Glomerular endothelial cell (primary cell): ENCODE results near the gene STX16. TPM values are rescaled to one million over a fixed set of nuclear protein-coding genes. Genes with fewer than 3 reads are reported as not detected.

Experiments
- DNase-seq: peaks from one replicate; pipeline ENCODE4 v3.0.0-alpha.2; 2011; ENCODE audit warnings: low read depth, low spot score; ENCODE audit errors: extremely low read depth
- total RNA-seq: library from RNA; depleted of rRNA; stranded (reverse); fragments of >200 nt; gene quantifications from 2 replicates; pipeline ENCODE4 v1.2.3, GENCODE V29; 2015

STX16 gene
- total RNA-seq, 1 donor from 2014 or later: 47.1 TPM

GRCh38 chr20:58673119-58673518, 22.0 kb downstream of the STX16 start:
- no peak for DNase-seq

- DNase-seq: no peak
Measured at GRCh38 chr20:58675146-58675584, 24.1 kb downstream of the STX16 start.

- no peak for DNase-seq
Measured at GRCh38 chr20:58675641-58676040, 24.6 kb downstream of the STX16 start.

DNA sequence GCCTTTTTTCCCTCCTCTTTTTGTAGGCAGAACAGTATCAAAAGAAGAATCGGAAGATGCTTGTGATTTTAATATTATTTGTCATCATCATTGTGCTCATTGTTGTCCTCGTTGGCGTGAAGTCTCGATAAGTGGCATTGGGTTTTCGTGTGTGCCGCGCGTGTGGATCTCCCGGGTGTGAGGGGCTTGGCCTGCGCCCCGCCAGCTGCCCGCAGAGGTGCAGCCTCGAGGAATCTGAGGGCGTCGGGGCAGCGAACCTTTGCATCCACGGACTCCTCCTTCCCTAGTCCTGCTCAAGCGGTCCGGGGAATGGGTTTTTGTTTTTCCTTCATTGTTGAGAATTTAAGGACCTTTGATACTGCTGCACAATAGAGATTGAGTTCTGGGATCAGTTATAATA, 25.1 kb downstream of the STX16 start:
- DNase-seq: no peak

DNA sequence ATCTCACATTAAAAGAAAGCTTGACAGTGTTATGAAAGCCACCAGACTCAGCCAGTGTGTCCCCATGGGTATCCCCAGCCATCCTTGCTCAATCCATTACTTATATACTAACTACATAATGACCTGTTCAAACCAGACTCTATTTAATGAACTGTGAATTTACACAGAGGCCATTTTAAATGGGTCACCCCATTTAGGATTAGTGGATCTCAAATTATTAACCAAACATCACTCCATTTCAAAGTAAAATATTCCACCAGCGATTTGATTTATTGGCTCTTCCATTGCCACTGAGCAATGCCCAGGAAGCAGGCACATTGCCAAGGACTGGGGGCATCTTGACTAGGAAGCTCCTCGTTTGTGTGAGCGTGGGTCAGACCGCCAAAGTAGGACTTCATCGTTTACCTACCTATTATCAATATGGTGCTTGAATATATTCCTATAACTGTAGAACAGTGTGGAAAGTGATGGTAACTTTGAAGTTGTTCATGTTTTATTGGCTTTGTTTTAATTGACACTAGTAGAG, 26.1 kb downstream of the STX16 start:
- DNase-seq: no peak

- no peak for DNase-seq
Measured at GRCh38 chr20:58677808-58678207, 26.7 kb downstream of the STX16 start.

- DNase-seq: no peak
Measured at GRCh38 chr20:58678806-58679205, 27.7 kb downstream of the STX16 start.

- no peak for DNase-seq
Measured at GRCh38 chr20:58682656-58683531, 31.8 kb downstream of the STX16 start.

DNA sequence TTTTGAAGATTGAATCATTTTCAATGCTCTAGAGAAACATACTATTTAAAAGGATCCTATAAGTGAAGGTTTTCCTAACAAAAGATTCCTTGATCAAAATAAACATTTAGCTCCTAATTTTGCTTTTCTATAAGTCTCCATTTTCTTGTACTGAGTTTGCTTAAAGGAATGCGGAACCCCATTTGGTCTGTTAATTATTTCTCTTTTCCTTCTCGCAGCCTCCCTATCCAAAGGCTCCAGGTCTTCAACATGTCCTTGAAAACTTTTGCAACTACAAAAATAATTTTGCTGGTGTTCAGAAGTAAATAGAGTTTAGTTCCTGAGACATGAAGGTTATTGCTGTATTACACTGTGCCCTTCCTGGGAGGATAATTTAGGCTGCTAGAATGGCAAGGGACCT, 33.2 kb downstream of the STX16 start:
- no peak for DNase-seq

DNA sequence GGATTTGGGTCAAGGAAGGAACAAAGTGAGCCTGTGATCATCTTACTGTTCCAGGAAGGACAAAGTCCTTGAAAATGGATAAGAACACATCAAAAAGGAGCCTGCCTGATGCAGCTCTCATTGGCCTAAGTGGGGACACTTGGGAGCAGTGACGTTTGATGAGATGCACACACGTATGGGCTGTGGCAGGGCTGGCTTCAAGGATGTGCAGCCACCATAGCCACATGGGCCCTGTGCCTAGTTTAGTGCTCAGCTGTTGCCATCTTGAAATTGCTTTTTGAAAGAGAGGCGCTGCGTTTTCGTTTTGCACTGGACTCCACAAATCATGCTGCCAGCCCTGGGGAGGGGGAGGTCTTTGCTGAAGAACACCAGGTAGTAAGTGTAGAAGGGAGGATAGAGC, 34.9 kb downstream of the STX16 start:
- DNase-seq: no peak

GRCh38 chr20:58688414-58688813, 37.3 kb downstream of the STX16 start:
- DNase-seq: no peak

DNA sequence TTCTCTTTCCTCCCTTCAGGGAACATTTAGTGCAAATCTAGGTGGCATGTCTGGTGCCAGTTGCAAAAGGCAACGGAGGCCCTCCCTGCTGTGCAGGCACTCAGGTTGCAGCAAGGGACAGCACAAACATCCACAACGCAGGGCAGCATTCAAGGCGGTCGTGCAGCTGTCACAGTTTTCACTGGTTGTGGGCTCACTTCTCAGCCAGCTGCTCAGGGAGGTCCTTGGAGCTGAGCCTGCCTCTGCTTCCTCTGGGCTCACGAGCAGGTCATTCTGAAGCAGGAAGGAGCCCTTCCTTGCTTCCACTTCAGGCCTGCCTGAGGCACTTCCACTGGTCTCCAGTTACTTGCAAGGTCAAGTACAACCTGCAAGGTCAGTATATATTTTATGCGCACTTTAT, 37.8 kb downstream of the STX16 start:
- no peak for DNase-seq

DNA sequence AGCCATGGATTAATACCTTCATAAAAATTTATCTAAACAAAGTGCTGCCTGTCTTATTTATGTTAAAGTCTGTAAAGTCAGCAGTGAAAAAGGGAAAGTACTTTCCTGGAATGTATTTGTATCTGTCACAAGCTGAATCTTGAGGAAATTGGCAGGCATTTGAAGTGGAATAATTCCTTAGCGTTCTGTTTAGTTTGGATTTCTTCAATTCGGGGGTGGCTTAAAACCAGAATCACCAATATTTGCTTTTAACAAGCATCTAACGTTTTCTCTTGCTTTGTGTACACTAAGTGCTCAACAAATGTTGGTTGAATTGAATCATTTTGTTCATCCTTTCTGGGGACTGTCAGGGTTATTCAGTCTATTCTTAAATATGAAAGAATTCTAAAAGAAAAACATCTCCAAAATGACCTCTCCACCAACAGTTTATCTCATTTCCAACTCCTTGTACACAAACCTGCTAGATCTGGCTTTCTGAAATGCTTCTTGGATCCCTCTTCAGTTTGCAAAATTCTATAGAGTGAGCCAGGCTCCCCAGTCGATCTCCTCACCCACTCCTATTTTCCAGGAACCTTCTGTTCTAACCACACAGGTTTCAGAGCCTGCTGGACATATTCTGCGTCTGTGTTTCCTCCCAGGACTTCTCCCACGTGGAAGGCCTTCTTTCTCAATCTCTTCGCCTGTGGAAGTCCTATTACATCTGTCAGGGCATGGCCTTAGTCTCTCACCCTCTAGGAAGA, 39.5 kb downstream of the STX16 start:
- DNase-seq: no peak

- DNase-seq: no peak
Measured at GRCh38 chr20:58691773-58692578, 40.9 kb downstream of the STX16 start.

GRCh38 chr20:58692579-58693225, 41.6 kb downstream of the STX16 start, which contains the start of gene NPEPL1:
NPEPL1 (plus strand) TSS chr20:58692800; CDS start chr20:58692901, 101 bp downstream.
- no peak for DNase-seq

DNA sequence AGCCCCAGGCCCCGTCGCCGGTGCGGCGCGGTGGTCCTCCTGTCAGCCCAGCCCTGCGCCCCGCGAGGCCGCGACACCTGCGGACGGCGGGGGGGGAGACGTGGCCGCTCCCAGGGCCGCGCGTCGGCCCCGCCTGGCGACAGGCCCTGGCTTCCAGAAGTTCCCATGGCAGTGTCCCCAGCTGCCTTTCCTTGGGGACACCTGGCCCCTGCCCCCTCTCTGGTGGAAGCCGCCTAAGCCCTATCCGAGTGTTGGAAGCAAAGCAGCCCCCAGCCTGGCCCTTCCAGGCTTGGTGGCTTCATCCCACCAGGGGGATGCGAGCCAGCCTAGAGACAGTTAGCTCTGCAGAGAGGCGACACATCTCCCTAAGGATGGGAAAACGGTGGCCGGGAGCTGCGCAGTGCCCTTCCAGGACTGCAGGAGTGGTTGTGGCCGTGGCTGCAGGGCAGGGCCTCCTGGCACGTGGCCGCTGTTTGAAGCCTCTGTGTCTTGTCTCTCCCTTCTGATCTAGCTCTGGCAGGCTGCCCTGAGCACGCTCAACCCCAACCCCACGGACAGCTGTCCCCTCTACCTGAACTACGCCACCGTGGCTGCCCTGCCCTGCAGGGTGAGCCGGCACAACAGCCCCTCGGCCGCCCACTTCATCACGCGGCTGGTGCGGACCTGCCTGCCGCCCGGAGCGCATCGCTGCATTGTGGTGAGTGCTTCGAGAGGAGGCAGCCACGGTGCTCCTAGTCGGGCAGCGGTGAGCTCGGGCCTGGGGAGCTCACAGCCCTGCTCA, 42.3 kb downstream of the STX16 start:
- no peak for DNase-seq

- no peak for DNase-seq
Measured at GRCh38 chr20:58694241-58695083, 43.4 kb downstream of the STX16 start.

DNA sequence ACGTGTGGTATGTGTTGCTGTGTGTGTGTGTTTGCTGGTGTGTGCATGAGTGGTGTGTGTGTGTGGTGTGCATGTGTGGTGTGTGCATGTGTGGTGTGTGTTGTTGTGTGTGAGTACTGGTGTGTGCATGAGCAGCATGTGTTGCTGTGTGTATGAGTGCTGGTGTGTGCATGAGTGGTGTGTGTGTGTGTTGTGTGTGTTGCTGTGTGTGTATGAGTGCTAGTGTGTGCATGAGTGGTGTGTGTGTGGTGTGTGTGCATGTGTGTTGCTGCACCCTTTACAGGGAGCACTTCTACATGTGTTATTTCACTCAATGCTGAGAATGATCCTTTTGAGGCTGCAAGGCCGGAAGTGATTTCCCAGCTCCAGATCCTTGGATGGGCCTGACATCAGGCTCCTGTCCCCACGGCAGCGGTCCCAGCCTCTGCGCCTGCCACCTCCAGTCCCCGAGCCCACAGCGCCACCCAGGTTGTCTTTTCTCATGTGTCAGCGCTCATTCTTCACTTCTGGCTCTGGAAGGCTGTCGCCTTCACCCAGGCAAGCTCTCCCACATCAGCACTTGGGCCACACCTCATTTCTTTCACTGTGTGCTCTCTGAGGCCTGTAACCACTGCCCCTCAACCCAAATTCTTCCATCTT, 44.1 kb downstream of the STX16 start:
- DNase-seq: no peak
